GM21381 (cell line): ENCODE data around the gene BFAR.
"Not testable (repeated sequence)": the region's sequence is repeated elsewhere in the genome, so short reads cannot be mapped to it uniquely, and the experiment has no call there.

Source experiments
- ATAC-seq: cut with Tn5 transposase; IDR thresholded peaks from one replicate; pipeline ENCODE4 v1.9.1; 2021; ENCODE audit warnings: mild to moderate bottlenecking, moderate library complexity; ENCODE audit not compliant: unreplicated experiment

Gene BFAR

GRCh38 chr16:14685870-14686793, 53.4 kb downstream of the BFAR start:
- ATAC-seq, result not testable (repeated sequence)

- not testable (repeated sequence) for ATAC-seq
These were observed 61.4 kb downstream of the BFAR start, which contains the start of gene PLA2G10 for GRCh38 chr16:14694129-14694528. TSS of gene PLA2G10 (minus strand) at chr16:14694308. CDS start at chr16:14694229, 79 bp downstream.

- not testable (repeated sequence) for ATAC-seq
These were observed 69.1 kb downstream of the BFAR start for GRCh38 chr16:14701859-14702258.

GRCh38 chr16:14702672-14703071, 69.9 kb downstream of the BFAR start:
- ATAC-seq, result not testable (repeated sequence)

- peak; percentile 96 for ATAC-seq
These were observed 70.6 kb downstream of the BFAR start, which contains the start of gene NPIPA3 for GRCh38 chr16:14703156-14704011. TSS of gene NPIPA3 (plus strand) at chr16:14703411. CDS start at chr16:14708944, 5,533 bp downstream.
